ENCODE results near the gene PKD1.

GRCh38 chr16:2173916-2174315, 38.2 kb upstream of the PKD1 start:
- TF ChIP-seq GATA2 (IDR thresholded peaks at IDR 0.05; ENCODE audit: low read depth, low read length), result no peak
- TF ChIP-seq GATA3 (IDR thresholded peaks at IDR 0.05; ENCODE audit: low read depth, low read length), result no peak
